OCI-LY7 (cell line): Measurements from ENCODE around the gene LOX. TPM values are rescaled to one million over a fixed set of nuclear protein-coding genes. Genes with fewer than 3 reads are reported as not detected.

Experiments used
- BruUV-seq: library from RNA; stranded (reverse); fragments of 400-500 nt; replicated peaks from 2 replicates; lab custom pipeline; 2021; lab: Mats Ljungman, UMichigan
- CTCF ChIA-PET: fragments of 300-600 bp; sonication (Branson Sonifier 250); formaldehyde crosslinking; loops from one replicate; lab custom pipeline; 2022; ENCODE audit warnings: antibody characterized with exemption; ENCODE audit not compliant: unreplicated experiment; lab: Charles Lee
- POLR2A ChIA-PET: fragments of 300-600 bp; sonication (Branson Sonifier 250); formaldehyde crosslinking; loops from one replicate; lab custom pipeline; 2022; ENCODE audit warnings: antibody characterized with exemption; lab: Charles Lee
- DNase-seq: peaks from one replicate; pipeline ENCODE4 v3.0.0-alpha.2; 2015; ENCODE audit warnings: low spot score
- H2AFZ ChIP-seq: fragments of 200-600 bp; sonication (generic), shearing (Covaris generic); 2 replicates; pipeline ENCODE4 v1.6.1; 2014; ENCODE audit warnings: mild to moderate bottlenecking, antibody characterized with exemption, low read length, moderate library complexity
- H3K27ac ChIP-seq: fragments of 200-600 bp; sonication (generic); 2 replicates; pipeline ENCODE4 v1.5.1; 2014; ENCODE audit warnings: mixed run types, low read depth, mild to moderate bottlenecking, moderate library complexity, low read length, inconsistent platforms; ENCODE audit not compliant: poor library complexity, severe bottlenecking
- H3K36me3 ChIP-seq: fragments of 200-600 bp; sonication (generic); 2 replicates; pipeline ENCODE4 v1.6.1; 2014; ENCODE audit warnings: mild to moderate bottlenecking, antibody characterized with exemption, low read length, moderate library complexity, mixed read lengths; ENCODE audit not compliant: insufficient read depth
- H3K4me1 ChIP-seq: fragments of 200-600 bp; sonication (generic); 2 replicates; pipeline ENCODE4 v1.5.1; 2014; ENCODE audit warnings: mild to moderate bottlenecking, low read length; ENCODE audit not compliant: insufficient read depth, poor library complexity, severe bottlenecking
- H3K4me2 ChIP-seq: fragments of 200-600 bp; sonication (generic); 2 replicates; pipeline ENCODE4 v1.6.1; 2014; ENCODE audit warnings: mild to moderate bottlenecking, low read length
- H3K4me3 ChIP-seq: fragments of 200-600 bp; sonication (generic); 2 replicates; pipeline ENCODE4 v1.5.1; 2014; ENCODE audit warnings: mild to moderate bottlenecking, low read depth, low read length; ENCODE audit not compliant: poor library complexity, severe bottlenecking
- H3K79me2 ChIP-seq: fragments of 200-600 bp; sonication (generic); 2 replicates; pipeline ENCODE4 v1.6.1; 2016; ENCODE audit warnings: low read depth, mild to moderate bottlenecking, low read length, moderate library complexity, mixed read lengths; ENCODE audit not compliant: insufficient read depth
- H3K9me2 ChIP-seq: fragments of 200-600 bp; sonication (generic); 2 replicates; pipeline ENCODE4 v1.6.1; 2016; ENCODE audit warnings: mild to moderate bottlenecking, low read length, mixed read lengths; ENCODE audit not compliant: insufficient read depth
- H3K9me3 ChIP-seq: fragments of 200-600 bp; sonication (generic); 2 replicates; pipeline ENCODE4 v1.6.1; 2014; ENCODE audit warnings: mild to moderate bottlenecking, mixed run types, low read length, mixed read lengths
- H4K20me1 ChIP-seq: fragments of 200-600 bp; sonication (generic); 2 replicates; pipeline ENCODE4 v1.6.1; 2014; ENCODE audit warnings: mild to moderate bottlenecking, antibody characterized with exemption, low read length, moderate library complexity, mixed read lengths; ENCODE audit not compliant: insufficient read depth
- CTCF ChIP-seq: fragments of 200-600 bp; sonication (generic); conservative IDR thresholded peaks from 2 replicates; pipeline ENCODE4 v1.5.1; 2014; ENCODE audit warnings: mild to moderate bottlenecking, antibody characterized with exemption, low read length, moderate library complexity, mixed read lengths
- EZH2phosphoT487 ChIP-seq: fragments of 200-600 bp; sonication (generic); IDR thresholded peaks from 2 replicates; pipeline ENCODE4 v1.6.1; 2018; ENCODE audit warnings: low read depth, borderline replicate concordance, mild to moderate bottlenecking, mixed run types, antibody characterized with exemption, low read length, moderate library complexity, mixed read lengths
- intact Hi-C: fragments of 100-400 bp; cut with micrococcal nuclease; formaldehyde crosslinking; loops from one replicate; pipeline ENCODE4 v1.10.0; 2022; ENCODE audit not compliant: unreplicated experiment
- total RNA-seq, 2 experiments: library from RNA; depleted of rRNA in 1 of 2; stranded (reverse); fragments of >200 nt in 1 of 2; shearing (Covaris generic) in 1 of 2; gene quantifications; 2 replicates each; pipeline ENCODE4 v1.2.3, GENCODE V29; 2014 to 2022

Gene LOX
- total RNA-seq, 2 experiments from 2014 or later = not detected

GRCh38 chr5:122089096-122090013 lies 11.3 kb upstream of the LOX start:
- TF ChIP-seq EZH2phosphoT487 (no peak), CTCF (no peak)
- Histone ChIP-seq H3K4me1 (no peaks in the 10 kb centered on the region), H3K79me2 (no peaks in the 10 kb centered on the region), H3K27ac (no peak overlapping the region), H3K4me3 (no peak overlapping the region), H3K4me2 (no peak overlapping the region), H3K9me2 (no peaks in the 10 kb centered on the region), H3K9me3 (no peaks in the 10 kb centered on the region), H4K20me1 (no peaks in the 10 kb centered on the region), H2AFZ (no peak overlapping the region), H3K36me3 (no peaks in the 10 kb centered on the region)
- no peak for DNase-seq
- BruUV-seq = no TSS peak
- intact Hi-C loops = no loop called here
- ChIA-PET POLR2A (interaction anchor here (0.6 kb wide), 1 partner anchor 12 kb away, joined by 3 read pairs; no protein-coding TSS in a partner anchor), CTCF (no interaction called here)

GRCh38 chr5:122085041-122085440 lies 7.0 kb upstream of the LOX start:
- no TSS peak for BruUV-seq
- no peaks in the 10 kb centered on the region for H3K9me2 ChIP-seq
- no peaks in the 10 kb centered on the region for H3K9me3 ChIP-seq
- no peaks in the 10 kb centered on the region for H3K79me2 ChIP-seq
- no peaks in the 10 kb centered on the region for H3K36me3 ChIP-seq
- H3K27ac ChIP-seq = no peak overlapping the region
- intact Hi-C loops = no loop called here
- no peak for DNase-seq
- no peak for TF ChIP-seq EZH2phosphoT487
- TF ChIP-seq CTCF = no peak
- H3K4me2 ChIP-seq = no peak overlapping the region
- CTCF ChIA-PET = no interaction called here
- POLR2A ChIA-PET = interaction anchor here (1.0 kb wide), 1 partner anchor 12 kb away, joined by 4 read pairs; no protein-coding TSS in a partner anchor
- no peaks in the 10 kb centered on the region for H4K20me1 ChIP-seq
- H3K4me3 ChIP-seq = no peak overlapping the region
- no peaks in the 10 kb centered on the region for H3K4me1 ChIP-seq
- H2AFZ ChIP-seq = no peak overlapping the region

GRCh38 chr5:122083535-122083934 lies 5.5 kb upstream of the LOX start:
- no peaks in the 10 kb centered on the region for H3K79me2 ChIP-seq
- H3K27ac ChIP-seq = no peak overlapping the region
- H3K9me2 ChIP-seq = no peaks in the 10 kb centered on the region
- CTCF ChIA-PET = no interaction called here
- no peak overlapping the region for H3K4me3 ChIP-seq
- no peak overlapping the region for H3K4me2 ChIP-seq
- POLR2A ChIA-PET = no interaction called here
- H3K4me1 ChIP-seq = no peaks in the 10 kb centered on the region
- no peaks in the 10 kb centered on the region for H4K20me1 ChIP-seq
- no peak overlapping the region for H2AFZ ChIP-seq
- no peaks in the 10 kb centered on the region for H3K9me3 ChIP-seq
- DNase-seq = no peak
- H3K36me3 ChIP-seq = no peaks in the 10 kb centered on the region
- TF ChIP-seq CTCF (no peak), EZH2phosphoT487 (no peak)
- no TSS peak for BruUV-seq
- intact Hi-C loops = no loop called here
